ENCODE measurements around the gene RBMS1.

The RBMS1 gene

GRCh38 chr2:160362018-160362417, 131.6 kb downstream of the RBMS1 start:
- no peak for DNase-seq (ENCODE audit: low read depth in 2 of 2)

- no peak for DNase-seq (ENCODE audit: low read depth in 2 of 2)
Observed at GRCh38 chr2:160360089-160360757, 133.4 kb downstream of the RBMS1 start.

GRCh38 chr2:160358046-160358445, 135.6 kb downstream of the RBMS1 start:
- no peak for DNase-seq (ENCODE audit: low read depth in 2 of 2)

DNA sequence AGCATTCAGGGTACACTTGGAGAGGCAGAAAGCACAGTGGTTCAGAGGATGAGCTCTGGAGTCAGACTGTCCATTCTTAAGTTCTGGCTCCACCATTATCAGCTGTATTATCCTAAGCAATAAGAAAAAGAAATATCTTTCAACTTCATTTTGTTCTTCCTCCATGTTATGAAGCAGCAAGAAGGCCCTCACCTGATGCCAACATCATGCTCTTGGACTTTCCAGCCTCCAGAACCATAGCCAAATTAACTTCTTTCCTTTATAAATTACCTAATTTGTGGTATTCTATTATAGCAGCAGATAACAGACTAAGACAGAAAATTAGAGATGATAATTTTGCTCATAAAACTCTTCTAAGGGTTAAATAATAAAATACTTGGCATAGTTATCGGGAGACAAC, 137.1 kb downstream of the RBMS1 start:
- DNase-seq (ENCODE audit: low read depth in 2 of 2) = no peak

DNA sequence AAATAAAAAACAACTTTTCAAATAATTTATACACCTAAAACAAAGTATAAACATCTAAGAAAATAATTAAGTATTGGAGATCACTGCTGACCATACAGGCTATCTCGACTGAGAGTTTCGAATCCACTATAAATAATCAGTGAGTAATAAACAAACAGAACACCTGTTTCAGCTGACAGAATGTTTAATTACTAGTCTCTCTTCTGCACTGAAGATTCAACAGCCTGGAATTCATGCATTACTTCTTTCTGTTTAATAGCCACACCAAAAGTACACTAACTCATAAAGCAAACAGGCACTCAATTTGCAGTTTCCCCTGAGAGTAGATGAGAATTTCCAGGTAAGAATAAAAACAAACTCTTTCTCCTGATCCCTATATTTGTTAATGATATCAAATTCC, 138.5 kb downstream of the RBMS1 start:
- DNase-seq (ENCODE audit: low read depth in 2 of 2) = no peak

GRCh38 chr2:160354677-160355076, 138.9 kb downstream of the RBMS1 start:
- no peak for DNase-seq (ENCODE audit: low read depth in 2 of 2)

GRCh38 chr2:160353813-160354212, 139.8 kb downstream of the RBMS1 start:
- DNase-seq (ENCODE audit: low read depth in 2 of 2) = no peak

DNA sequence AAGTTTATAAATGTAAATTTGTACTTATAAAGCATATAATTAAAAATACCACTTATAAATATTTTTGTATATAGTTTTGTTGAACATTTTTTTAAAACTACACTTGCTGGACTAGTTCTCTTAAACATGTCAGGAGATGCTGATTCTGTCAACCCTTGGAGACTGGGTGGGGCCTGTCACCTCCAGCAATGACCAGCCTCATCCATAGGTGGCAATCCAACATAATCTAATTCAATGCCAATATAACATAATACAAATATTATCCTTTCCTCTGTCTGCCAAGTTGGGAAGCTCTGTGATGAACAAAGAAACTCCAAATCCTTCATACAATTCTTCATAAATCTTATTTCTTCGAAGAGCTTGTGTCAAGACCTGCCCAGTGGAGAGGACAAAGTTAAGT, 140.4 kb downstream of the RBMS1 start:
- DNase-seq (ENCODE audit: low read depth in 2 of 2) = no peak

- DNase-seq (ENCODE audit: low read depth in 2 of 2) = no peak
Observed at GRCh38 chr2:160352500-160352899, 141.1 kb downstream of the RBMS1 start.

DNA sequence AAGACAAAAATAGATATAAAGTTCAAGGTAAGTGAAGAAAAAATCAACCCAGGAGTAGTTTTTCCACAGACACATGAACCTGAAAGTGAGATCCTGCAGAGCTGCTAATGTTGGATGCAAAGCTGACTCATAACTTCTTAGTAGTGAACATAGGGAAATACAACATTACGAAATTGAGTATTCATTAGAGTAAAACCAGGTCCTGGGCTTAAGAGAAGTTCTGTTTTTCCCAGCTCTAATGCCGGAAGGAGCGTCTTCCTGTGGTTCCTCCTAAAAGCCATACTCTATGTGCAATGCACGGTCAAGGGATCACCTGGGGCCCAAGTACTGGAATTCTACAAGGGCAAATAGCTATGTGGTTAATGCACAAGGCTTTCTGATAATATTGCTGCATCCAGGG, 141.7 kb downstream of the RBMS1 start:
- no peak for DNase-seq (ENCODE audit: low read depth in 2 of 2)

DNA sequence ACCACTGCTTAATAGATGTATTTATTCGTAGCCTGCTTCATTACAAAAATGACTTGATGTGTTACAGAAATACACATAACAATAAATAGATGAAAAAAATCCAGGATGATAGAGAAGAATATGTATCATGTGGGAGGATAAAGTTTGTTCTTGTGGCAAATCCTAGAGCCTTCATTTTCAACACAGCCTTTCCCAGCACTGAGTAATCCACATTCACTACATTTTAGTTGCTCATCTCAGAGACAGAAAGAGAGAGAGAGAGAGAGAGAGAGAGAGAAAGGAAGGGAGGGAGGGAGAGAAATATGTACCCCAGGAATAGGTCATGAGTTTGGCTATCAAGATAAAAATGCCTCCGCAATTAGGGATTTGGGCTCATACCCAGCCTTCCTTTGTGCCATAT, 144.3 kb downstream of the RBMS1 start:
- no peak for DNase-seq (ENCODE audit: low read depth in 2 of 2)

GRCh38 chr2:160347269-160347863, 146.2 kb downstream of the RBMS1 start:
- DNase-seq (ENCODE audit: low read depth in 2 of 2) = no peak

DNA sequence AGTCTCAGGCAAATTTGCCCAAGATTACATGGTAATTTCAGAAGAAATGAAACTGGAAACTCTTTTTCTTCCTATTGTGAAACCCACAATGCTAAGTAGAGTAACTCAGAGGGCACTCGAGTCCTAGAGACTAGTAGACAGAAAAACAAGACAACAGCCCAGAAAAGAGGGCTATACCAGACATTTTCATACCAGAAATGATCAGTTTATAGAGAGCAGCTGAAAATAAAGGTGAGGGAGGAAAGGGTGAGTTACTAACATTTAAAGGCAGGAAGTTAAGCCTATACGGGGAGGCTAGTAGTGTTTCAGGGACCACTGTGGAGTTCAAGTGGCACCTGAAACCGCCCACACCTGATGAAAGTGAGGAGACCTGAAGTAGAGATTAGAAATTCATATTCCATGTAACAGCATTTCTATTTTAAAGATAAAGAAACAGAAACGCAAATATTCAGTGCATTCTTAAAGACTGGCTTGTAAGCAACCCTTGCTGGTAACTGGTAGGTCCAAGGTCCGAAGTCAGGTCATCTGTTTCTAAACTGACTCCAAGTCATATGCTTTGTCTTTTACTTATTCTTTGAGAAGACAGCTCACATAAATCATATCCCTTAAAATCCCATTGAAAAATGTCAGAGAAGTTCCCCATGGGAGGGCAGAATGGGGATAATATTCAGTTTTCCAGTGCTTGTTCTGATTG, 148.4 kb downstream of the RBMS1 start:
- DNase-seq (ENCODE audit: low read depth in 2 of 2) = no peak

DNA sequence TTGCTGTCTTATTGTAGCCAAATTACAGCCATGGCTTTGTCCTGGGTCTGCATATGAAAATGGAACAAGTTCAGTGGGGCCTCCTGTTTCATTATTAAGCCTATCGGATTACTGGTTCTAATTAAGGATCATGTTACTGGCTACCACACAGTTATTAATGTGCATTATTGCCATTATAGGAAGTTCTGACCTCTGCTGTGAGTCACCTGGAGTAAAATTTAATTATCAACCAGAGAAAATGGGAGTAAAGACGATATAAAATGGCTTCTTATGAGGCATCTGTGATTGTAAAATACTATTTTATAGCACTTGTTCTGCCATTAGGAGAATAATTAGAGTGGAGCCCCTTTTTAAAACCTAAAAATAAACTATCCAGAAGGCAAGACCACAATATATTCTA, 150.2 kb downstream of the RBMS1 start:
- DNase-seq (ENCODE audit: low read depth in 2 of 2) = no peak

DNA sequence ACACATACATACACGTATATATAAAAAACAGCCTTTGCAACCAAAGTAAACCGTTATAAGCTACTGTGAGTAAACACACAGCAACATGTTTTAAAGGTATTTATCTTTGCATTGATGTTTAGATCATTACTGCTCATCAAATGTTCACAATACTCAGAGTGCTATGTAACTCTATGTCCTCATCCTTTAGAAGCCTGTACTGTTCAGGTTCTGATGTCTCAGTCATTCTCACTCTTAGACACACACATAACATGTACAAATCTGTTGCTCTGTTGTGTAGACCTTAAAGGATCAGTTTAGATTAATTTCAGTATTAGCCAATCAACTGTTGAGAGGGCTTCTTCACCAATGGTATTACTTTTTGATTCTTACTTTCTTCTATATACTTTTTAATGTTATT, 153.9 kb downstream of the RBMS1 start:
- no peak for DNase-seq (ENCODE audit: low read depth in 2 of 2)

DNA sequence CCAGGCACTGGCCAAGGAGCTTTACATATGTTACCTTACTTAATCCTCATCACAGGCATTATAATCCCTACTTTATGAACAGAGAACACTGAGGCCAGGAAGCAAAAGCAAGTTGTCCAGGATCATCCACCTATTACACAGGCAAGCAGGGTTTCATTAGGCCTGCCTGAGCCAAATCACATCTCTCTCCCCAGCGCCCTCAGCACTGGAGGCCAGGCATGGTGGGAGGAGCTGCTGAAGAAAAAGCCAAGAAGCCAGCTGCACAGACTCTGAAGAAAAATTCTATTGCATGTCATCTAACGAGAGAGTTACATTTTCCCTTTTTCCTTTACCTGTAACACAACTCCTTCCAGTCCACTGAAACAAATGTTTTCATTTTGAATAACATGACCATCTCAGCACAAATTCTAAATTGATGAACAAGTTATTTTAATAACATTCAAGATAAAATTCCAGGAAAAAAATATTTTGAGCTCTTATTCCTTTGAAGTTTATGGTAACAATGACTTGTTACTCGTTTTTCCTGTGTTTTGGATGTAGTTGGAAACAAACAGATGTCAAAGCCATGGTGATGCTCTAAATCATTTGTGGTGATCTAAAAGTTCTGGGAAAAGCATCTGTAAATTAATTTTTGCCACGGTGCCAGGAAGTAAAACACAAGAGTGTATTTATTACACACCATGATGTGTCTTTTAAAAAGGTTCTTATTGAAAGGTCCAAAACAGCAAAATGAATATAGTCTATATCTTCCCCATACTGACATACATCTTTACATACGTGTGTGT, 154.5 kb downstream of the RBMS1 start:
- DNase-seq (ENCODE audit: low read depth in 2 of 2) = no peak

- no peak for DNase-seq (ENCODE audit: low read depth in 2 of 2)
Observed at GRCh38 chr2:160337728-160338127, 155.9 kb downstream of the RBMS1 start.

DNA sequence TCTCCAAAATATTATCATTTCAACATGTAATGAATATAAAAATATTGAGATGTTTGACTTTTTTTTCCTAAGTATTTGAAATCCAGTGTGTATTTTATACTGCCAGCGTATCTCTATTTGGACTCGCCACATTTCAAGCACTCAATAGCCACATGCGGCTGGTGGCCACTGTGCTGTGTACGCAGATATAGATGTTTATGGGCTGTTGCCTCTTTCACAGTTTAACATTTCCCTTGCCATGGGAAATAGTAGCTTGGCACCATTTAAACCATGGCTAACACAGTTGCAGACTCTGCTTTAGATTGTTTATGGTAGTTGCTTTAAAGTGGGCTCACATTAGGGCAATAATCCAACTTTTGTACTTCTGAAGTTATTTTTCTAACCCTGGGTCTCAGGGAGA, 157.0 kb downstream of the RBMS1 start:
- DNase-seq (ENCODE audit: low read depth in 2 of 2) = no peak

DNA sequence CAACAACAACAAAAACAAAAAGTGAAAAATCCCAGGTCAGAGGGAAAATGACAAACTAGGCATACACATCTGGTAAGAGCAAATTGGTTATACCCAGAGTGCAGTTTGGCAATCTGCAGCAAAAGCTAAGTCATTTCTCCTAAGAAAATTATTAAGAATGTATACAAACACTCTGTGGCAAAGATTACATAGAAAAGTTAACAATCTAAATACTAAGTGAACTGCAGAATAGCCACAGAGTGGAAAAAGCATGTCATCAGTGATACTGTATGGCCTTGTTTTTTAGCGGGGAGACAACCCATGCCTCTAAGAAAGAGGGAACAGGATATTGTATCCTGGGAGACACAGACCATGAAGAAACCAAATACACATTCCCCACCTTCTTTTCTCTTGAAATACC, 157.5 kb downstream of the RBMS1 start:
- no peak for DNase-seq (ENCODE audit: low read depth in 2 of 2)

- no peak for DNase-seq (ENCODE audit: low read depth in 2 of 2)
Observed at GRCh38 chr2:160335441-160335840, 158.2 kb downstream of the RBMS1 start.

DNA sequence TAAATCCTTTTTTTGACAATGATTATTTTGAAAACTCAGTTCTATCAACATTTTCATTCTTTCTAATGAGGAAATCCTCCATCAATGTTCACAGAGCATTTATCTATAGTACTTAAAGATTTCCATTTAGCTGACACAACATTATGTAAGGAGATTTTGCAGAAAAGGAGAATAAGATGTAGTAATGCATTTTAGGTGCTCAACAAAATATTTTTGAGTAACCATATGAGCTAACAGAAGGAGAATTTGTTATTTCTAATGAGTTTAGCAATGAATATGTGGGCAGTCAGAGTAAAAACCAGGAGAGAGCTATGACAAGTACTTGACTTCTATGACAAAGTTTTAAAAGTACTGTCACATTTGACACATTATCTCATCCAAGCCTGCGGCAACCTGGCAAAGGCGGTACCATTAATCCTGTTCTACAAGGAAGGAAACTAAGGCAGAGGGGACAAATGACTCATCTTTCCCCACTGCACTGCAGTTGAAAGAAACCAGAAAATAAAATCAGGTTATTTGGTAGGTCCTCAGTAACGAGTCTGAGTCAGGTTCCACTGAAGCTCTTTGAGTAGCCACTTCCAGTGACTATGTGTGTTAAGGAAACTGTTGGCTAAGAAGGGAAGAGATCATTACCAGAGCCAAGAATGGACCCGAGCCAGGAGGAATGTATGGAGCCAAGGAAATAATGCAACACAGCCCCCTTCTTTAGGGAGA, 159.4 kb downstream of the RBMS1 start:
- DNase-seq (ENCODE audit: low read depth in 2 of 2) = no peak
